Measurements from ENCODE around the gene ABHD15.
A peak's percentile ranks its signal among the peaks of the same experiment; 100 is the strongest.

Gene ABHD15

DNA sequence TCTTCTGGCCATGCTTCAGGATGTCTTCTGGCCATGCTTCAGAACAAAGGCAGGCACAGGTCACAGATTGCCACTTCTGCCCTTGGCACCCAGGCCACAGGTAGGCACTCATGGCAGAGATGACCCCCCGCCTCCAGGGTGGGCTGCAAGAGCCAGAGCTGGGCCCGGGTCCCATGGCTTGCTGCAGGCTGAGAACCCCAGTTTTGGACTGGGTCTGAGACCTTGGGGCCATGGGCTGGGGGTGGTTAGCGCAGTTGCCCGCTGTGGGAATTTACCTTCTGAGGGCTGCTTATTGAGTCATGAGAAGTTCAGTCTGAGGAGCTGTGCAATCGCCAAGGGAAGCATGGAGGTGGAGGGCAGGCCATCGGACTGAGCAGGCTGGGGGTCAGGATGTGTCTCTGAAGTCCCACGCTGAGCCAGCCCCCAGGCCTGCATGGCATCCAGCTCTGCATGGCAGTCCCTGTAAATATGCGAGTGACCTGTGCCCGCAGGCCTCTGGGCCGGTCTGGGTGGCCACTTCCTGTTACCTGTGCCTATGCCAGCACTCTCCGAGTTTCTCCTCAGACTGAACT is 27.8 kb upstream of the ABHD15 start:
- DNase-seq: no peak

GRCh38 chr17:29593591-29594518 is 27.0 kb upstream of the ABHD15 start:
- no peak for DNase-seq

- DNase-seq: peak; percentile 14
Measured at GRCh38 chr17:29592850-29593551, 26.2 kb upstream of the ABHD15 start, which contains the start of gene ANKRD13B. TSS of gene ANKRD13B (plus strand) at chr17:29593132. CDS start at chr17:29593622, 490 bp downstream.

- peak; percentile 90 for DNase-seq
Measured at GRCh38 chr17:29591737-29592608, 25.1 kb upstream of the ABHD15 start.

DNA sequence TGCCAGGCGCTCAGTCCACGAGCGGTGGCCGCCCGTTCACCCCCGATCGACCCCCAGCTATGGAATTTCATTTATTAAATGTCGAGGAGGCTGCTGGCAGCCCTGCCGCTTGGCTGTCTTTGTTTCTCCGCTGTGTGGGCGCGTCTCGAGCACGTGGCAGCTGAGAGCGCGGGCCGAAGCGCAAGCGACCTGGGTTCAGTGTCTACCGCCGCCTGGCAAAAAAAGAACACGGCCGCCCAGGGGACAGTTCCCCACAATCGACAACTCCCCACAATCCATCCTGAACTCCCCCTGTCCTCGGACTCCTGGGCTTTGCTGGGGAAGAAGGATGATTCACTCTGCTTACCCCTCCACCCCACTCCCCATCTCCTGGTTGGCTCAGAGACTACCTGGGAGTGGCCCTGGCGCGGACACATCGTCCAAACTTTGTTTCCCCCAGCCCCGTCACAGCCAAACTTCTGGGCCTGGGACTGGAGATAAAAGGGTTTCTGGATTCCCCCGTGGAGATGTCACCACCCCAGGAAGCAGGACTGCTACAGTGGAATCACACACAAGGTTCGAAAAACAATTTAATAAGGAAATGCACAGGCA is 24.4 kb upstream of the ABHD15 start:
- no peak for DNase-seq

DNA sequence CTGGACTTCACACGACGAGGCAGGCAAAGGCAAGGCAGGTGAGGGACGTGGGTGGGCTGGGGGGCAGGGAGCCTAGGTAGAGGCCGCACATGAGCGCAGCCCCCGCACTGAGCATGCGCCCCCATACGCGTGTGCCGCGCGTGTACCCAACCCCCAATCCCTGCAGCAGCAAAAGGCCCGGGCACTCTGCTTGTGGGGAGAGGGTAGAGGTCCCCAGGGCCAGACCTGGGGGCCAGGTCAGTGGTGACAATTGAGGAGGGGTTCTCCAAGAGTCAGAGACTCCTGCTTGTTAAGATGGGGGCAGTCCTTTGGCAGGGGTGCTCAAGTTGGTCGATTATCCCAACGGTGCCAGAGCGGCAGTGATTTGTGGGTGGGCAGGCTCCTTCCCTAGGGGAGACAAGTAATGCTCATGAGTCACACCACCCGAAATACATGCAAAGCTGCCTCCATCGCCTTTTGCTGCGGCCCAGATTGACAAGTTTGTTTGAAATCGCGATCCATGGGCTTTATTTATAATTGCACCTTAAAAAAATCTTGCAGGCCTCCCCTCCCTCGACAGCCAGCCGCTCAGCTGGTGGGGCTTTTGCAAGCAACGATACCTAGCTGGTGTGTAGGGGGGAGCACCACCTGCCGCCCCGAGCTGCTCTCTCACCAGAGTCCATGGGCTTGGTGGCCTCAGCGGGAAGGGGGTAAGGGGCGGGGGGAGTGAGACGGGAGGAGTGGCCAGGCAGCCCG is 23.7 kb upstream of the ABHD15 start:
- DNase-seq: no peak

DNA sequence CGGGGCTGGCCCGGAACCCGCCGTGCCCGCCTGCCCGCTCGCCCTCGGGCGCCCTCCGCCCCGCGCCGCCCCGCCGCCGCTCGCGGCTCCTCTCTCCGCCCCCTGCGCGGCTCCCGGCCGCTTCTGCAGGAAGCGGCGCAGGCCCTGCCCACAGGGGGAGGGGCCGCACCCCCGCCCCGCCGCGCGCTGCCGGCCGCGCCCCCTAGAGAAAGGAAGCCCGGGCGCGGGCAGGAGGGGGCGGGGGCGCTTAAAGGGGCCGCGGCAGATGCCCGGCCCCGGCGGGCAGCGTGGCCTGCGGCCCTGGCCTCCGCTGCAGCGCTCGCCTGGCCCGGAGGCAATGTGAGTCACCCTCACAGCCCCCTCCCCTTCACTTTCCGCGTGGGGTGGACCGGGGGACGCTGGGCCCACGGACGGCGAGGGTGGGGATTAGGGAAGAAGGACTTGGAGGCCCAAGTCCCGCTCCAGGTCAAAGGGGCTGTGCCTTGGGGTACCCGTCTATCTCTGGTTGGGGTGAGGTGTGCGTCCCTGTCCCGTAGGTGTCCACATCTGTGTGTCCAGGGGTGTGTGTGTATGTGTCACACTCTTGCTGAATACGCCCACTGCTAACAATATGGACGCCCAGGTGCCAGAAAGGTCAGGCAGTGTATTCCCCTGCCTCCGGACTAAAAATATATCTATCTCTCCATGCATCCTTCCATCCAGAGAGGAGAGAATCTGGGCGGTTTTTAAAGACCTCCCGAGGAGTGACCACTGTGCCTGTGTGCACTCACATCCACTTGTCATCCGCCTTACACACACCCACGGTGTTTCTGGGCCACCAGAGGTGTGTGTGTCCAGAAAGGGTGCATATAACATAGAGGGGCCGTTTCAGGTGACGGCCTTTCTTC is 22.9 kb upstream of the ABHD15 start, which contains the start of gene GIT1:
TSS of gene GIT1 (minus strand) at position 125 of the 887 bp plus-strand sequence. CDS start 270 bp downstream, outside the sequence.
- DNase-seq: peak; percentile 73

DNA sequence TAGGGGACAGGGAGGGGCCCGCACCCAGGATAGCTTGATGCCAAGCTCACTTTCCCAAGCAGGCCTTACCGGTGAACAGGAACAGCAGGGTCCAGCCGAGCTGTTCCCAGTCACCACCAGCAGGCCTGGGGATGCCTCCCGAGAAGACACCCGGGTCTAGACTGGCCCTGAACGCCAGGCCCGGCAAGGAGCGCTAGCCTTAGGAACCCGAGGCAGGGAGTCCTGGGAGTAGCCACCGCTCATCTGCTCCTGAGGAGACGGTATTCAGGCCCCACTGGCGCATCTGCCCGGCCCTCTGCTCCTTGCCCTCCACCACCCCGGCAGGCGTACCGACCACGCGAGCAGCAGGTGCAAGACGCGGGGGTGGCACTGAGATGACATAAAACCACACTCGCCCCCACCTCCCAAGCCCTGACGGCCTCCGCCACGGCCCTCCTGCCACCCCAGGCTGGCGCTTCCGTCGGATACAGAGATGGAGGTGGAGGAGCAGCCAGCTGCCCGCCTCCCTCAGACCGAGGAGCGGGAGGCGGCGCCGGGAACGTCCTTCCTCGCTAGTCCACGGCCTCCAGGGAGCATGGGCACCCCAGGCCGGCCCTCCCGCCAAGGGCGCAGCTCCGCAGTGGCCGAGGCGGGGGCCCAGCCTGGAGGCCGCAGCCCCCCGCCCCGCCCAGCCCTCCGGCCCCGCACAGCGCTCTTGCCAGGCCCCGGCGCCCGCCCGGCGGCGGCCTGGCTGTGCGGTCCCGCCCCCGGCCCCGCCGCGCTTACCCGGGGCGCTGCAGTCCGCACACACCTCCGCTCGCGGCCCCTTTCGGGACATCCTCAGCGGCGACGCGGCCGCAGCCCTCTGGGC is 21.9 kb upstream of the ABHD15 start:
- DNase-seq: peak; percentile 18

- no peak for DNase-seq
Measured at GRCh38 chr17:29588017-29588561, 21.3 kb upstream of the ABHD15 start.

- no peak for DNase-seq
Measured at GRCh38 chr17:29587591-29587990, 20.8 kb upstream of the ABHD15 start.

- no peak for DNase-seq
Measured at GRCh38 chr17:29586676-29587469, 20.0 kb upstream of the ABHD15 start.

DNA sequence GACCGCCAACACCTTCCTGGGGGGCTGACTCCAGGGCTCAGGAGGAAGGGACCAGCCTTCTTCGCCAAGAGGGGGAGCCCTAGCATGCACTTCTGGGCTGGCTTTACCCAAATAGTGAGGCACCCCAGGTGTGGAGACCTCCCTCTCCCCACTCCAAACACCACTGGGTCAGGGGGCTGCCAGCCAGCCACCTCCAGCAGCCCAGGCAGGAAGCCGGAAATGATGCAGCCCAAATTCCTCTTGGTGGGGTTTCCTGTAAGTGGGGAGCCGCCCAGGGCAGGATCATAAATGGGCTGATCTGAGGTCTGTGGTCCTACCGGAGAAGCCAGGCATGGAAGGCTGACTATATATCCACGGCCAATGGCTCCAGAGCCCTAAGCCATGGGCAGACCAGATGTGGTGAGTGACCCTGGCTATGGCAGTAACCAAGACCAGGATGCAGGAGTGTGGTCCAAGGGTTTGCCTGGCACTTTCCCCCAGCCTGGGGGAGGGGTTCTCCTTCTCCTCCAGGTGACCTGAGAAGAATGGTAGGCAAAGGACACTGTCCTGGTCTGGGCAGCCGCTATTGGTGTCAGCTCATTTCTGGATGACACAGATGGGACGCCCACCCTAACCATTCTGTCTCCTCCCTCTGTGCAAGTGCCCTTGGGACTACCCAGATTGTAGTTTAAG is 18.4 kb upstream of the ABHD15 start:
- no peak for DNase-seq

- DNase-seq: no peak
Measured at GRCh38 chr17:29584452-29585079, 17.7 kb upstream of the ABHD15 start.

DNA sequence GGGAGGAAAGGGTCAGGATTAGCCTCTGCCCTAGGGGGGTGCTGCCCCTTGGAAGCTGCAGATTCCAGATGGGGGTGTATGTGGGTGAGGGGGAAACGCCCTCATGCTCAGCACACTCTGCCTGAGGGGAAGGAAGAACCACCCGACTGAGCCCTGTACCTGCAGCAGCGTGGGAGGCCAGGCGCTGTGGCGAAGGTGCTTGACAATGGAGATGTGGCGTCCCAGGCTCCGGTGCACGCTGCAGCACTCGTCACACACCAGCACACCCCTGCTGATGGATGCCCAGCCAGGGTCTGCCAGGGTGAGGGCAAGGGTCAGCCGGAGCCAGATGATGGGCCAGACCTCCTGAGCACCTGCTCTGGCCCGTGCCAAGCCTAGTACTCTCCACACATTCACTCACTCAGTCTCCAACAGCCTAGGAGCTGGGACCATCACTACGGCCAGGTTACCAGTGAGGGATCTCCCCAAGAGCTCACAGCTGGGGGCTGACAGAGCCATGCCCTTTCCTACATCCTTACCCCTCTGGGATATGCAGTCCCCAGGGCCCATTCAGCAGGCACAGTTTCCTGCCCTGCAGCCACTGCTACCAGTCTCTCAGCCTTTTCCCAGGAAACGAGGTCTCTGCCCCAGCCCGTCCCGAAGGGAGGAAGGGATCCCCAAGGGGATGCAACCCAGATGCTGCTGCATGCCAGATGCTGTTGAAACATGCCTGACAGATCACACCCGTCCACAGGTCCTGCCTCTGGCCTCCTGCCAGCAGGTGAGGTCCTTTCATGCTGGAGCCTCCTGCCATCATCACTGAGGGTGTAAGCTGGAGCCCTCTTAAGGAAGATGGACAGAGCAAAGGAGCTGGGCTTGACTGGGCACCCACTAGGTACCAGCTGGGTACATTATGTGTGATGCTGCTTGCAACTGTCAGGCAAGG is 16.7 kb upstream of the ABHD15 start:
- DNase-seq: no peak

DNA sequence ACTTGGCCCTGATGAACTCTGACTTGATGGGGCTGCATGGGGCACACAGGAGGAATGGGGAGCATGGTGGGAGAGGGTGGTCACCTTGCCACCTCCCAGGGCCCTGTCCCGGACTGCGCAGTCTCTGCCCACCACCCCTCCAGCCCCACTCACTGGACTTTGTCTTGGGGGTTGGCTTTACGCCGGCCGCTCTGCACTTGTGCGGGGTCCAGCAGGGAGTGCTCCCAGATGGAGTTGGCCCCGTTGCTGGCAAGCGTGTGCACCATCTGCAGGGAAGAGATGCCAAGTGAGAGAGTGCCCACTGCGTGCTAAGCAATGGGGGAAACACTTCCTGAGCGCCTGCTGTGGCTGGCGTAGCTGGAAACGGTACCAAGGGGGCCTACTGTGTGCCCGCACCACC is 15.9 kb upstream of the ABHD15 start:
- no peak for DNase-seq

- DNase-seq: no peak
Measured at GRCh38 chr17:29582254-29582765, 15.5 kb upstream of the ABHD15 start.

Data from NCI-H748 treated with DMSO at 0.1 percent for 48 hours (cell line).